SK-N-MC (cell line): ENCODE data around the gene LIN52.

Source experiments
- DNase-seq: peaks from one replicate; pipeline ENCODE4 v3.0.0-alpha.2; 2011; ENCODE audit warnings: low read depth, low spot score
- H3K27ac ChIP-seq: fragments of 200-600 bp; sonication (generic); 2 replicates; pipeline ENCODE4 v1.5.1; 2016; ENCODE audit warnings: mixed run types
- H3K36me3 ChIP-seq: fragments of 200-600 bp; sonication (generic); 2 replicates; pipeline ENCODE4 v1.6.1; 2017; ENCODE audit warnings: antibody characterized with exemption, low read length, mixed read lengths; ENCODE audit not compliant: insufficient read depth
- H3K4me3 ChIP-seq: fragments of 200-600 bp; sonication (generic); 2 replicates; pipeline ENCODE4 v1.5.1; 2016
- H3K9ac ChIP-seq: fragments of 200-600 bp; sonication (generic); 2 replicates; pipeline ENCODE4 v1.8.0; 2017; ENCODE audit warnings: mixed run types, mixed read lengths; ENCODE audit not compliant: insufficient read length
- H3K9me3 ChIP-seq: fragments of 200-600 bp; sonication (generic); 2 replicates; pipeline ENCODE4 v1.6.1; 2017; ENCODE audit warnings: low read depth, mild to moderate bottlenecking, antibody characterized with exemption, low read length, moderate library complexity, mixed read lengths
- EZH2 ChIP-seq: fragments of 200-600 bp; sonication (generic); IDR thresholded peaks from one replicate; pipeline ENCODE4 v1.6.1; 2017; ENCODE audit warnings: antibody characterized with exemption
- FOXP2 ChIP-seq: optimal IDR thresholded peaks from 2 replicates; pipeline ENCODE3; 2011; ENCODE audit warnings: mild to moderate bottlenecking, moderate library complexity; ENCODE audit not compliant: insufficient read depth; ENCODE audit errors: extremely low read length, control extremely low read depth
- POLR2AphosphoS5 ChIP-seq: IDR thresholded peaks from 2 replicates; pipeline ENCODE4 v1.6.1; 2012; ENCODE audit warnings: mild to moderate bottlenecking, low read depth, low read length, borderline replicate concordance

LIN52 gene

DNA sequence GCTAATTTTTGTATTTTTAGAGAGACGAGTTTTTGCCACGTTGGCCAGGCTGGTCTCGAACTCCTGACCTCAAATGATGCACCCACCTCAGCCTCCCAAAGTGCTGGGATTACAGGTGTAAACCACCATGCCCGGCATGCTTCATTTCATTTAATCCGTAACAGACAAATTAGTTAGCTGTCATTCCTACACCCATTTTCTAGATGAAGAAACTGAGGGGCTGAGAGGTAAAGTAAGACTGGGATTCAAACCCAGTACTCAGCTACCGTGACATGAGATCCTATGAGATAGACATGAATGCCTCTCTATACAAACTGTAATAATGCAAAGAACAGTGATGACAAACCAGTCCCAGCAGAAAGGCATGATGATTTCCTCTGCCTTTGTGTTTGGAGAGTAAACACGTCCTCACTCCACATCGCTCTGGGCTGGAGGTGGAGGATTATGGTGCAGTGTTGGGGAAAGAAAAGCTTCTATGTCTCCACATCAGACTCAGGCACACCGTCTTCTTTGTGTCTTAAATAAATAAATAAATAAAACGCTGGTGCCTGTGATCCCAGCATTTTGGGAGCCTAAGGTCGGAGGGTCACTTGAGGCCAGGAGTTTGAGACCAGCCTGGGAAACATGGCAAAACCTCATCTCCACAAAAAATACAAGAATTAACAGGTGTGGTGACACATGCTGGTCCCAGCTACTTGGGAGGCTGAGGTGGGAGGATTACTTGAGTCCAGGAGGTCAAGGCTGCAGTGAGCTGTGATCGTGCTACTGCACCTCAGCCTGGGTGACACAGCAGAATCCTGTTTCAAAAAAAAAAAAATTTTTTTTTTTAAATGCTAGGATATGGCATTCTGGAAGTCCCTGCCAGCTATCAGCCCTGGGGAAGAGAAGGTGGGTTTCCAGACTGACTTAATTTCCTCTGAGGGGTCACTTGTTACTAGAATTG lies 164.9 kb downstream of the LIN52 start:
- Histone ChIP-seq H3K36me3 (no peaks in the 10 kb centered on the region), H3K27ac (no peak overlapping the region), H3K9ac (no peak overlapping the region), H3K4me3 (no peak overlapping the region), H3K9me3 (no peaks in the 10 kb centered on the region)
- TF ChIP-seq POLR2AphosphoS5 = no peak
- no peak for TF ChIP-seq EZH2
- no peak for TF ChIP-seq FOXP2
- DNase-seq = no peak
